ENCODE data around the gene TSPAN13.

DNA sequence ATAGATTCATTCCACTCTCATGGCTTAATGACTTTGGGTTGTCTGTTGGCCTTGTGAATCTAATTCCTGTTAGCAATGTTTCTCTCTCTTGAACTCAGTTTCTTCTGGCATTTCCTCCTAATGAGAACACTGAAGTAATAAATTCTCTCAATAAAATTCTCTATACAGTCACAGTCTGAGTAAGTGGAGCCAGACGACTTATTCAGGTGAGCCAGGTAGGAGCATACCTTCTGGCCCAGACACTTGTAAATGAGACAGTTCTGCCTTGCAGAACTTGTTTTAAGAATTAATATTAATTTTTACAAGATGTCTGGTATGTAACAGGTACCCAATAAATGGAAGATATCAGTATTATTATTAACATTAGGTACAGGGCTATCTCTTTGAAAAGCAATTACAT, 79.8 kb downstream of the TSPAN13 start:
- TF ChIP-seq SMC3 (conservative IDR thresholded peaks at IDR 0.05; ENCODE audit: poor library complexity) (no peak), EZH2 (IDR thresholded peaks at IDR 0.05; ENCODE audit: borderline replicate concordance, insufficient read depth, low read length, poor library complexity, severe bottlenecking) (no peak)

Measured in neural cell (in vitro differentiated cells).